Renal cortical epithelial cell (primary cell): ENCODE measurements around the gene LARGE1. TPM values are rescaled to one million over a fixed set of nuclear protein-coding genes. Genes with fewer than 3 reads are reported as not detected.
"Not testable (repeated sequence)": the region's sequence is repeated elsewhere in the genome, so short reads cannot be mapped to it uniquely, and the experiment has no call there.

ENCODE experiments used
- DNase-seq: peaks from one replicate; pipeline ENCODE4 v3.0.0-alpha.2; 2011; ENCODE audit warnings: low read depth
- total RNA-seq: library from RNA; depleted of rRNA; stranded (reverse); fragments of >200 nt; gene quantifications from 2 replicates; pipeline ENCODE4 v1.2.3, GENCODE V29; 2014

Gene LARGE1
- total RNA-seq, 1 donor from 2014 or later = 20.6 TPM

DNA sequence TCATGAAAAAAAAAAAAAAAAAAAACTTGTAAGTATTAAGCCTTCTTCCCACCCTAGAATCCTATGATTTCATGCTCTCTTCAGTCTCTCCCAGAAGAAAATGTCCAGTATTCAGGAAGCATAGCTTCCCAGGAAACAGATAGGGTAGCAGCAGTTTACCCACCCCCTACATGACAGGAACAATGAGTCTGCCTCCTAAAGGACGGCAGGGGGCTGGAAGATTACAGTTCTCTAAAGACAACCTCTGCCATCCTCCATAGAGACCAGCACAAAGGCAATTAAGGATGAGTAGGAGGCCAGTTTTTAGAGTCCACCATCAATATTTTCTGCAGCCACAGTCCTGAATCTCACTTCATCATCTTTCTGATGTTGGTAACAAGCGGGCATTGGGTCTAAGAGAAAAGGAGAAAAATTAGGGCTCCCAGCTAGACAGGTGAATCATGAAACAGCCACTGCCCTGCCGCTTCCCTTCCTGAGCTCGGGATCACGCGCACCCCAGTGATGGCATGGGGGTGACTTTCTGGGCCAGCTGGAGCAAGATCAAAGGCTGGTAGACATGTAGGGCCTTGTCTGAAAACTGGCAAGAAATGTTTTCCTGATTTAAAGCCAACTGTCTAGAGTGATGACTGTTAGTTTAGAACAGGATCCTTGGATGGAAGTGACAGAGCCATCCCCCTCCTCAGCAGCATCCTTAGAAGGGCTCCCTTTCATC is 322.8 kb downstream of the LARGE1 start:
- DNase-seq = no peak

DNA sequence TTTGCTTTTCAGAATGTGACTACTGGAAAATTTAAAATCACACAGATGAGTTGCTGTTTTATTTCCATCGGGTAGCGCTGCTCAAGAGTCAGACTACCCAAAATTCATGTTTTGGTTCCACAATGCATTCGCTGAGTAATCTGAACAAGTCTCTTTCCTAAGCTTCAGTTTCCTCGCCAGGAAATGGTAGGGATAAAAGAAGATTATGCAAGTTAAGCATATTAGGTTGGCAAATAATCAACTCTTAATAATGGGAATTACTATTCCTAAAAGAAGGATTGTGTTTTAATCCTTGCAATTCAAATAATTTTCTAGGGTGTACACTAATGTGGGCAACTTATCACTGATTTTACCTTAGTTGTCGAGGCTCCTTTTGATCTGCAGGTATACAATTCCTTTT is 326.5 kb downstream of the LARGE1 start:
- DNase-seq = no peak

DNA sequence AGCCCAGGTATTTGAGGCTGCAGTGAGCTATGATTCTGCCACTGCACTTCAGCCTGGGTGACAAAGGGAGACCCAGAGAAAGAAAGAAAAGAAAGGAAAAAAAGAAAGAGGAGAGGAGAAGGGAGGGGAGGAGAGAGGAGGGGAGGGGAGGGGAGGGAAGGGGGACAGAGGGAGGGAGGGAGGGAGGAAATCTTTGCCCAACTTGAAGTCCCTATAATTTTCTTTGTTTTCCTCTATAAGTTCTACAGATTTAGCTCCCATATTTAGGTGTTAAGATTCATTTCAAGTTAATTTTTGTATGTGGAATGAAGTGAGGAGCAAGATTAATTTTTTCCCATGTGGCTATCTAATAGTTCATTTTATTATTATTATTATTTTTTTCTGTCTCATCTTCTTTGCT is 328.3 kb downstream of the LARGE1 start:
- no peak for DNase-seq

DNA sequence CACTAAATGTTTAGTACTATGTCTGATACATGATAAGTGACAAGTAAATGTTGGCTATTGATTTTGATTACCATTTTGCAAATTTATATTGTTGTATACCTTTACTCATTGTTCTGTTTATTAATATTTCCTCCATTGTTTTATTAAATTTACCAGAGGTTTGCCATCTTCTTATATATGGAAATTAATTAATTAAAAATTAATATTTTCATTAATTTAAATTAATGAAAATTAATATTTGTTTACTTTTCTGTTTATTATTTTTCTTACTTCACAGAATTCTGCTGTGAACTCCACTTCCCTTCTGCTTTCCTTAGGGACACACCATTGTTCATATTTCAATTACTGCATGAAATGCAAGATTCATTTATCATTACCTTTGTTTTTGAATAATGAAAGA is 331.0 kb downstream of the LARGE1 start:
- DNase-seq = no peak

DNA sequence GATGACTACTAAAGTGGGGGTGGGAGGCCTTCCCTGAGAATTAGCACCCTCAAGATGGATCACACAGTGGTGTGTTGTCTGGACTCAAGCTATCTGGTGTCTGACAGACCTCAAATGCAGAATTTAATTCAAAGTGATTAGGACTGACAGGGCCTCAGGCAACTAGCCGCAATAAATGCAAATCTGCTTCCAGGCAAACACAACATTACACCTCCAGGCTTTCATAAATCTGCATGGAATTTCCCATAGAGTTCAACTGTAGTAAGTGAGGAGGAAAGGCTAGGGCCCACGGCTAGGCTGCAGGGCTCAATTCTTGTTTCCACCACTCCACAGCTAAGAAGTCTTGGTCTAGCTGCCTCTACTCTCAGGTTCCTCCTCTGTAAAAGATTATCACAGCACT is 331.4 kb downstream of the LARGE1 start:
- DNase-seq = no peak

DNA sequence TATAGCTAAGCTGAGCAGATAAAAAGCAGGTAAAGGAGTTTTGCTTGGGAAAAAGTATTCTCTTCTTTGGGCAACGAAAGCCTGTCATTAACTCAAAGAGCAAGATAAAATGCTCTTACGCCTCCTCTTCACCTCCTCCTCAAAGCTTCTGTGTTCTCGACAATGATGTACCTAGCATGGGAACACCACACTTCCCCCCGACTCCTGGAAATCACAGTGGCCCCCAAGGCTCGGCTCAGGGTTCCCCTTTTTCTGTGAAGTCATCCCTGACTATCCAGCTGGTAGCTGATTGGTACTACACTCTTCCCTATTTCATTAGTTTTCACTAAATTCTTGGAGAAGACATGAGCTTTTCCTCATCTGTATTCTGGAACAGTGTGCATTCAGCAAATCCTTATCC is 336.1 kb downstream of the LARGE1 start:
- no peak for DNase-seq

DNA sequence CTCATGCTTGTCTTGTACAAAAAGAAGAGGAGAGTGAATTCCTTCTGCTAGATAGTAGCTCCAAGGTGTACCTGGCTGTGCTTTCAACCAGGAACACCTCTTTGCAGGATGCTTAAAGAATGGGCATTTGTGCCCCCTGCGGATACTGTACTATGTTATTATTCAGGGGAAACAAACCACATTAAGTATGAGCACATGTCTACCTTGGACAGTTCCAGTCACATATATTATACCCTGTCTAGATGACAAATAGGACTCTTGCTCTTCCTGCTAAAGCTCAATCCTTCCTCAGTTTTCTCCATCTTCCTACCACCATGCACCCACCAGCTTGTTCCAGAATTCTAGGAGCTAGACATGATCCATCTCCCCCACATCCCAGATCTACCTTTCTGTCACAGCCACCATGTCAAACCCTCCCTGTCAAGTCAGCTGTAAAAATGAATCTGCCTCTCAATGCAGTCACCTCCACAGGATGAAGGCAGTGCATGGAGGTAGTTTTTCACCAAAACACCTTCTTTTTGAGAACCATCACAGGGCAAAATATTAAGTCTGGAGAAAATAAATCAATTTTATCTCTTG is 337.4 kb downstream of the LARGE1 start:
- DNase-seq = no peak

DNA sequence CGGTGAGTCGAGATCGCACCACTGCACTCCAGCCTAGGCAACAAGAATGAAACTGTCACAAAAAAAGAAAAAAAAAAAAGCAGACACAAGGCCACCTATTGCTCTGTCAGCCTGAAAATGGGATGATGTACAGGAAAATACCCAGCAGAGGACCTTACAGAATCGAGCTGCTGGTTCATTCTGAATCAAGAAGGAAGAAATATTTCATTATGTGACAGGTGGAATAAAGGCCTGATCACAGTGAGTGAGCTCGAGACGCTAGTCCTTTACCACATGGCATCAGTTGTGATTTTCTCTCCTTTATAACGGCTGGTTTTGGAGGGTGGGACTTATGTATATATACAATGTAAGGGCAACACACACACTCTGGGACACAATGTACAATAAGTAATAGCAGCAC is 340.0 kb downstream of the LARGE1 start:
- no peak for DNase-seq

DNA sequence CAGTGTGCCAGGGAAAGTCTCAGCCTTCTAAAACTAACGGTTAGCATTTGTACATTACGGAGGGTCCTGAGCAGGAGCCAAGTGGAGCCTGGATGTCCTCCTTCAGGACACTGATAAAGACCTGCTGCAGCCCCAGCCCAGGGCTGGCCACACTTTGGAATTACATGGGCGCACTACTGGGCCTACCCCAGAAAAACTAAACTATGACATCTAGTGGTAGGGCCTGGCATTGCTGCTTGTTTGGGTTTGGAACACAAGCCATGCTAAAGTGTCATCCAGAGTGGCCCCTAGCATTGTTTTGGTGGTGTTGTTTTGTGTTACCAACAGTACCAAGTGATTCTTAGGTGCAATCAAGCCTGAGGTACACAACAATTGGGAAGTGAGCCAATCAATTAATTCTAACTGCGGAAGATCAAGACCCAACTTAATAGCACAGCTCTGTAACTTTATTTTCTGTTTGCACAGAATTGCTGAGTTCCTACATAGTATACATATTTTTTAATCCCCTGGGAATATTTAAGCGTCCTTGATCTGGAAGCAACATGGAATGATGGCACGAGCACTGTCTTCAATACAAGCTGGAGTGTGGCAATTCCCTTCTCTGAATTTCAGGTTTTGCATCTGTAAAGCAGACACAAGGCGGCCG is 340.7 kb downstream of the LARGE1 start:
- peak; percentile 56 for DNase-seq

DNA sequence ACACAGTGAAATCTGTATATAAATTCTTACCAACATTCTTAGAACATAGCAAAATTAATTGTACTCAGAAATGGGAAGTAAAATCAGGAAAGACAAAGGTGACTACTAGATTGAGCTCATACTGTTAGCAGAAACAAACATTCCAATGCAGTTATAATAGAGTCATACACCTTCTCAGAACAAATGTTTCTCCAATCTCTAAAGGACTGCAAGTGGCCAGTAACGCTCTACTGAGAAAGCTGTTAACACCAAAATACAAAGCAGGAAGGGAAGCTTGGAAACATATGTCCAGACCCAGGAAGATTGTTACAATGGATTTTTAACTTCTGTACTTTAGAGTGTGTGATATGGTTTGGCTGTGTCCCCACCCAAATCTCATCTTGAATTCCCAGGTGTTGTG is 341.5 kb downstream of the LARGE1 start:
- peak; percentile 68 for DNase-seq

DNA sequence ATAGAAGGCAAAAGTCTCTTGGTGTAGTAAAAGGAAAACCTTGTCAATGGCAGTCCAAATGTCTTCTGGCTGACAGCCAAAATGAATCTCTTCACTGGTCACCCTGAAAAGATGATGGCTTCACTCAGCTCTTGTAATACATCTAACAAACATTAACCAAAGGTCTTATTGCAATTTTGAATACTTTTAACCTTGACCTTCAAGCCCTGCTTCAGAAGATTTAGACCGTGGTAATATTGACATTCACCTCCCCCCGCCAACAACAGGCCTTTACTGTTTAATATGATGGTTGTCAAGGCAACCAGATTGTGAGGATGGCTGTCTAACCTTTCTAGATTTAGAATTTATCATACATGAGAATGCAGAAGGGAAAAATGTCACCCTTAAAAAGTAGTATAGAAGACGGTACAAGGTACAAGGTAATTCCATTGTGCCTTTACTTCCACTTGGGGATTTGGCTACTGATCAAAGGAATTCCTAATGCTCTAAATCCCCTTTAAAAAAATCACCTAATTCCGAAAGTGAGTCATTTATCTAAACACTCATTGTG is 342.3 kb downstream of the LARGE1 start:
- peak; percentile 89 for DNase-seq

DNA sequence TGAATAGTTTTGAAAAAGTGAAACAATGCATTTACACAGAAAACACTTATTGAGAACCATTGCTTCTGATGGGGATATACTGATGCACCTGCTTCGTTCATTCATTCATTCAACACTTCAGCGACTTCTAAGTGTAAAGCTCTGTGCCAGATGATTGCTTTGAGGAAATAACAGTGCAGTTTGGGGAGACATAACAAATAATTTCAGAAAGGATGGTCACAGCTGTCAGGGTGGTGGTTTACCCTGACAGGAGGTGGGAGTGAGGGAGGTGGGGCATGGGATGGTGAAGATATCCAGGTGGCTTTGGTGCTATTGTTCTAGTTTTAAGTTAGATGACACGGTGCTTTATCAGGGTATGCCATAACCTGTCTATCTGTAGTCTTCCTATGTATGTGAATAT is 344.1 kb downstream of the LARGE1 start:
- no peak for DNase-seq

DNA sequence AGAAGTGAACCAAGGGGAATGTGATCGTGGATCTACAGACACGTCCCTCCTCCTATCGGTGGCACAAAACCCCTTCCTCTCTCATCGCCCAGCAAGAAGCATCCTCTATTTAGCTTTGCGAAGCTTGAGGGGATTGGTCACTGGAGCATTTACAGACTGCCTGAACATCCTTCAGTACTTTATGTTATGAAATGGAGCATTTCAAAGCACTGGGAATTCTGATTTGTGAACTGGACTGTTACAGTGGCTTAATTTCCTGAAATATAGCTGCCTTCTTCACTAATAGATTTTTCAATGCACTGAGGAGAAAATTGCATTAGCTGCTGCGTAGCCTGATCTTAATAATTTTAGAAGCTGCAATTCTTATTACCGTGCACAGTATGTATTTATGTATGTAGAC is 344.5 kb downstream of the LARGE1 start:
- DNase-seq = no peak

DNA sequence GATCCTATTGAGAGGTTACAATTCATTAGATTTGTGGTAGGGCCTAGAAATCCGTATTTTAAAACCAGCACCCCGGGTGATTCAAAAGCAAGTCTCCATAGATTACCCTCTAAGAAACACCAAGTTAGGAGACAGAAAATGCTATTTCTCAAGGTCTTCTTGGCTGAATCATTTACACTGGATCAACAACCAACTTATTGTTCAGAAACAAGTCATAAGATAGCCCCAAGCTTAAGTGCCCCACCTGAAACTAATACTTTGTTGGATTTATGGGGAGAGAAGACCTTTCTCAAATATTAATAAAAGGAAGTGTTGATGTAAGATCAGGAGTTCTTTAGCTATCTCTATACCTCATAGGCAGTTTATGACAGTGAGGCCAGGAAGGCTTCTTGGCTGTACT is 345.2 kb downstream of the LARGE1 start:
- DNase-seq = peak; percentile 79

DNA sequence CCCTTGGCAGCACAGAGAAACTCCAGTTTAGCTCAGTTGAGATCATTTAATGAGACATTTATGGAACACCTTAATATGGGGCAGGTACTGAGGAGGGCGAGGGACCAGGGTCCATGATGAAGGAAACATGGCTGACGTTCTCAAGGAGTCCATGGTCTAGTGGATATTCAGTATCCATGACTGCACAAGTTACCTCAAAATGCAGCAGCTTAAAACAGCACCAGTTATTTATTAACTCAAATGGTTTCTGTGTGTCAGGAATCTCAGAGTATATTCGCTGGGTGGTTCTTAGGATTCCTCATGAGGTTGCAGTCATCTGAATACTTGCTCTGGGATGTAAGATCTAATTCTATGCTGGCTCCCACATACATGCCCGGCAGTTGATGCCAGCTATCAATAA is 346.8 kb downstream of the LARGE1 start:
- peak; percentile 99 for DNase-seq

DNA sequence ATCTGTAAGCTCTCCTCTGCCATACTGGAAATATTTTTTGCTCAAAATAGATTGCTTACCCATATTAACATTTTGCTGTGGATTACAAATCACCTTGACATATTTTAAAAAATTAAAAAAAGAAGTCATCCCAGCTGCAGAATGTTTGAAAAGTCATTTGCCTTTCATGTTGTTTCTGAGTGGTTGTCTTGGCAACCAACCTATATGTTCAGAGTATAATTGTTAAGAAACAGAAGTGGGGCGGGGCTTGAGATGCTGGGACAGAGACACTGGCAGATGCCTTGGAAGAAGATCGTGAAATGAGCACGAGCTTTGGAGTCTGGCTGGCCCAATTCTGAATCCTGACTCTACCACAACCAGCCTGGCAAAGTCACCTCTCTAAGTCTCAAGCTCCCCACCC is 348.2 kb downstream of the LARGE1 start:
- no peak for DNase-seq

DNA sequence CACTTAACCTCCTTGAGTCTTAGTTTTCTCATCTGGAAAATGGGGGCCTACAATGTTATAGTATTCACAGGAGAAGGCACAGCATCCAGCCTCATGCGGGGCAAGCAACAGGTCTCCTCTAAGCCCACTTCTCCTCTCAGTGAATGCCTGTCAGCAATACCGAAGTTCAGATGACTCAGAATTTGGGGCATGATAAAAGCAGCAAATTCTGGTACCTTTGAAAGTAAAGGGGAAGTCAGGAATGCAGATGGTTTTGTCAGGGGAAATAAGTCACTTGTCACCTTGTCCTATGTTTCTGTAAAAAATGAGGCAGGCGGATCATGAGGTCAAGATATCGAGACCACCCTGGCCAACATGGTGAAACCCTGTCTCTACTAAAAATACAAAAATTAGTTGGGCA is 350.2 kb downstream of the LARGE1 start:
- DNase-seq = peak; percentile 25

DNA sequence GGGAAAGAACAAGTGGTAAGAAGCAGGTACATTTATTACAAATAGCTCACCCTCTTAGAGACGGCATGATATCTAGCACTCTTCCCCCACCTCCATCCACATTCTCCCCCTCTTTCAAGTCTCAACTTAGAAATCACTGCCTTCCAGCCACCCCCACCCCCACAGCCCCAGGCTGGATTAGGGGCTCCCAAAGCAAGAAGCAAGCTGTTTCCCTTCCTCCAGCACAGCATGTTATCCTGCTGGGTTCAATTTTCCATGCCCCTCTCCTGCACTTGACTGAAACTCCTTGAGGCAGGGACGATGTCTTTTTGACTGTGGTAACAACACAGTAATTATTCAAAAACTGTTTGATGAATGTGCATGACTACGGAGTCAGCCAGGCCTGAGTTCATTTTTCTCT is 350.7 kb downstream of the LARGE1 start:
- peak; percentile 22 for DNase-seq

DNA sequence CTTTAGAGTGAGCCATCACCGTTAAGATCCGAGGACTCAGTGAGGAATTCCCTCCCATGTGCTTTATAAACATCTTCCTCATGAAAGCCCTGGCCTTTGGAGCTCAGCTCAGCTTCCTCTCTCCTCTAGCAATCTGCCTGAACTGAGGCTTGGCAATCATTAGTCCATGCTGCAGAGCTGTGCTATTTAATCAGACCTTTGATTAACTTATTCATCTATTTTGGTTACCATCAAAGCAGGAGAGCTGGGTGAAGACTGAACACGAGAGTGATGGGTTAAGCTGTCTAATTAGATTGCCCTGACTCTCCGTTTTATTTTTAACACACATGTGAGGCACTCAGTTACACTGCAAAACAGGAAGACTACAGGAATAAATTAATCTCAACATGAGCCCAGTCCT is 351.3 kb downstream of the LARGE1 start:
- peak; percentile 67 for DNase-seq

DNA sequence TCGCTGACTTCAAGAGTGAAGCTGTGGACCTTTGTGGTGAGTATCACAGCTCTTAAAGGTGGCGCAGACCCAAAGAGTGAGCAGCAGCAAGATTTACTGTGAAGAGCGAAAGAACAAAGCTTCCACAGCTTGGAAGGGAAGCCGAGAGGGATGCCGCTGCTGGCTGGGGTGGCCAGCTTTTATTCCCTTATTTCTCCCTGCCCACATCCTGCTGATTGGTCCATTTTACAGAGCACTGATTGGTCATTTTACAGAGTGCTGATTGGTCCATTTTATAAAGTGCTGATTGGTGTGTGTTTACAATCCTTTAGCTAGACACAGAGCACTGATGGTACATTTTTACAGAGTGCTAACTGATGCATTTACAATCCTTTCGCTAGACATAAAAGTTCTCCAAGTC is 353.8 kb downstream of the LARGE1 start:
- not testable (repeated sequence) for DNase-seq

DNA sequence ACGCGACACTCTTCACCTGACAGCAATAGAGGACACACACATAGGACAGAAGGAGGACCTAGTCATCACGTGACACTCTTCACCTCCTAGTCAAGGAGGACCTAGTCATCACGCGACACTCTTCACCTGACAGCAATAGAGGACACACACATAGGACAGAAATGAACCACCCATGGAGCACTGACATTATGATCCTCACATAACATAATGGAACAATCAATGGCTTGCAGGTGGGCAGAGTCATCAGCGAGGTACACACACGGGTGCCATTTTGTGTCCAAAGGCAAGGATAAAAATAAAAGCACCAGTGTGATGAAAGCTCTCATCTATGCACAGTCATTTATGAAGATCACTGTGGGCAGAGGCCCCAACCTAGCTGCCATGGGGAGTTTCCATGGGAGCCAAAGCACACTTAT is 354.7 kb downstream of the LARGE1 start:
- DNase-seq = no peak

DNA sequence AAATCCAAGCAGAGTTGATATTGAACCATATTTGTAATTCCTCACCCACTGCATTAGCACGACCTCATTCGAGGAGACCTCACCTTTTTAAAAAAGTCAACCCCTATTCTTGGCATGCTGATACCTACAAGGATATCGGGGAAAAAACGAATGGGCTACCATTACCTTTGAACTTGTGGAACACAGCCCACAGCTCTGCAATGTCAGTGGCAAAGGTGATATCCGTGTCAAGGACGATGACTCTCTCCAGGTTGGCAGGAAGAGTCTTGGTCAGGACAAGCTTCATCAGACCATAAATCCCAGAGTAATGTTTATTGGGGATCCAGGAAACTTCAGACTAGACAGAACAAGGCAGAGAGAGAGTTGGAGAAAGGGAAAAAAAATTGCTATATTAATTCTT is 355.6 kb downstream of the LARGE1 start:
- no peak for DNase-seq
